Measurements from ENCODE around the gene NEDD4L.

NEDD4L gene

DNA sequence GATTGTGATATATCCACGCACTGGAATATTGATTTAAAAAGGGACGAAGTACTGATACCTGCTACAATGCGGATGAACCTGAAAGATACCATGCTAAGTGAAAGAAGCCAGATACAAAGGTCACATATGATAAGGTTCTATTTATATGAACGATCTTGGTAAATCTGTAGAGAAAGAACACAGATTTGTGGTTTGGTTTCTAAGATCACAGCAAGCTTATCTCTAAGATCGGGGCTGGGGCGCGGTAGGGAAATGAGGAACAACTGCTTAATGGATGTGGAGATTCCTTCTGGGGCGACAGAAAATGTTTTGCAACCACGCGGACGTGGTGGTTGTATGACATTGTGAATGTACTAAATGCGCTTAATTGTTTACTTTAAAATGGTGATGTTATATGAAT, 60.1 kb downstream of the NEDD4L start:
- no peak overlapping the region for H2AFZ ChIP-seq (ENCODE audit: low read depth, low read length, severe bottlenecking)
- no peaks in the 10 kb centered on the region for H3K79me2 ChIP-seq (ENCODE audit: insufficient read depth, low read length)
- TF ChIP-seq, protein P1, sequence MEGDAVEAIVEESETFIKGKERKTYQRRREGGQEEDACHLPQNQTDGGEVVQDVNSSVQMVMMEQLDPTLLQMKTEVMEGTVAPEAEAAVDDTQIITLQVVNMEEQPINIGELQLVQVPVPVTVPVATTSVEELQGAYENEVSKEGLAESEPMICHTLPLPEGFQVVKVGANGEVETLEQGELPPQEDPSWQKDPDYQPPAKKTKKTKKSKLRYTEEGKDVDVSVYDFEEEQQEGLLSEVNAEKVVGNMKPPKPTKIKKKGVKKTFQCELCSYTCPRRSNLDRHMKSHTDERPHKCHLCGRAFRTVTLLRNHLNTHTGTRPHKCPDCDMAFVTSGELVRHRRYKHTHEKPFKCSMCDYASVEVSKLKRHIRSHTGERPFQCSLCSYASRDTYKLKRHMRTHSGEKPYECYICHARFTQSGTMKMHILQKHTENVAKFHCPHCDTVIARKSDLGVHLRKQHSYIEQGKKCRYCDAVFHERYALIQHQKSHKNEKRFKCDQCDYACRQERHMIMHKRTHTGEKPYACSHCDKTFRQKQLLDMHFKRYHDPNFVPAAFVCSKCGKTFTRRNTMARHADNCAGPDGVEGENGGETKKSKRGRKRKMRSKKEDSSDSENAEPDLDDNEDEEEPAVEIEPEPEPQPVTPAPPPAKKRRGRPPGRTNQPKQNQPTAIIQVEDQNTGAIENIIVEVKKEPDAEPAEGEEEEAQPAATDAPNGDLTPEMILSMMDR (IDR thresholded peaks at IDR 0.05; ENCODE audit: insufficient read depth, low read length, poor library complexity, severe bottlenecking), result no peak
- TF ChIP-seq EZH2phosphoT487 (conservative IDR thresholded peaks at IDR 0.05; ENCODE audit: low read length), result no peak
- H3F3A ChIP-seq (ENCODE audit: insufficient read depth), result no peaks in the 10 kb centered on the region
- H3K27me3 ChIP-seq (ENCODE audit: low read length), result no peaks in the 10 kb centered on the region
- H3K4me3 ChIP-seq (ENCODE audit: insufficient read depth, low read length, poor library complexity, severe bottlenecking), result no peak overlapping the region
- H3K9me2 ChIP-seq (replicated peaks; ENCODE audit: insufficient read depth, low read length), result no peaks in the 10 kb centered on the region
- 0 out of 2 replicates have a peak, but pooled peaks cover 4% of the 10 kb centered on the region for H4K20me1 ChIP-seq (ENCODE audit: low read depth, low read length)
- H3K9ac ChIP-seq (ENCODE audit: low read length), result no peak overlapping the region
- H3K36me3 ChIP-seq (ENCODE audit: low read length), result no peaks in the 10 kb centered on the region
- no peak overlapping the region for H3K27ac ChIP-seq (ENCODE audit: low read depth, low read length)
- no peaks in the 10 kb centered on the region for H3K9me3 ChIP-seq (ENCODE audit: insufficient read depth, low read length)
- H3K4me2 ChIP-seq (ENCODE audit: low read depth, low read length, poor library complexity, severe bottlenecking), result no peak overlapping the region

DNA sequence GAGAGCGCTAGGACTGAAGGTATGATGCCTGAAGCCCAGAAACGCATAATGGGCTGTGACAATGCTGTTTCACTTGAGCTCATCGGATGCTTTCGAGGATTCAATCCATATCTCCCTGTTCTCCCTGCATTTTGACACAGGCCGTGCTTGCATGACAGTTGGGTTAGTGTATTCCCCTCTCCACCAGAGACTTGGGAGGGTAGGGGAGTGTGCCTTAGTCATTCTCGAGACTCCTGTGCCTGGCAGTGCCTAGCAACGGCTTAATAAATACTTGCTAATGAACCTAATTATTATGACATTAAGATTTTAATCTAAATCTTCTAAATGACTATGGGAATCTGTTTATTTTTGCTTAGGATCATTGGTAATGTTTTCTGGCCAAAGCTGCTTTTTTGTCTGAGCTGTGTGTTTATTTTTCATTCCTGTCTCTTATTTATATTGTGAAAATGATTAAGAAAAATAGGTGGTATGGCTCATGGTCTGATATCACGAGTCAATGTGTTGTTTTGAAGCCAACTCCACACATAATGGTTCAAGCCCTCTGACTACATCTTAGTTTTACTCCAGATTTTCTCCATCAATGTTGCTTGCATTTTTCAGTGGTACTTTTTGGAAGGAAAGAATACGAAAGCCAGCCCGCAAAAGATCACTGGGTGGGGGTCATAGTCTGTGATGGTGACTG, 61.3 kb downstream of the NEDD4L start:
- H3K36me3 ChIP-seq (ENCODE audit: low read length), result no peaks in the 10 kb centered on the region
- H3K9me2 ChIP-seq (replicated peaks; ENCODE audit: insufficient read depth, low read length), result no peaks in the 10 kb centered on the region
- no peaks in the 10 kb centered on the region for H3F3A ChIP-seq (ENCODE audit: insufficient read depth)
- no peak overlapping the region for H3K27ac ChIP-seq (ENCODE audit: low read depth, low read length)
- TF ChIP-seq, protein P1 (IDR thresholded peaks at IDR 0.05; ENCODE audit: insufficient read depth, low read length, poor library complexity, severe bottlenecking), result no peak
- TF ChIP-seq EZH2phosphoT487 (conservative IDR thresholded peaks at IDR 0.05; ENCODE audit: low read length), result no peak
- no peak overlapping the region for H2AFZ ChIP-seq (ENCODE audit: low read depth, low read length, severe bottlenecking)
- H3K9ac ChIP-seq (ENCODE audit: low read length), result no peak overlapping the region
- 0 out of 2 replicates have a peak, but pooled peaks cover 4% of the 10 kb centered on the region for H4K20me1 ChIP-seq (ENCODE audit: low read depth, low read length)
- H3K27me3 ChIP-seq (ENCODE audit: low read length), result no peaks in the 10 kb centered on the region
- no peak overlapping the region for H3K4me2 ChIP-seq (ENCODE audit: low read depth, low read length, poor library complexity, severe bottlenecking)
- no peaks in the 10 kb centered on the region for H3K9me3 ChIP-seq (ENCODE audit: insufficient read depth, low read length)
- no peak overlapping the region for H3K4me3 ChIP-seq (ENCODE audit: insufficient read depth, low read length, poor library complexity, severe bottlenecking)
- no peaks in the 10 kb centered on the region for H3K79me2 ChIP-seq (ENCODE audit: insufficient read depth, low read length)

DNA sequence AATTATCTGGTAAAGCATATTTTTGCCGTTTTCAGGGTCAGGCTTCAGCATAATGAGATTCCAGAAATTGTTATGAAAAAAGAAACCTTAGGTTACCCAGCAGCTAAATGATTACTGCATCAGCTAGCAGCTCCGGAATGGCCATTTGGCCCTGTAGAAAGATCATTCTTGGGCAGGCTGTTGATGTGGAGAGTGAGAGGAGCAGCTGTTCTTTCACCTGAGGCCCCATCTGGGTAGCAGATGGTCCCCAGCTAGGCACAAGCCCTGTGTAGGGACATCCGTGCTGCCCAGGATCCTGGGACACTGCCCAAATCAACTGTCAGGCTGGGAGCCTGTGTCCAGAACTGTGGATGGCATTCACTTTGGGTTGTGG, 61.8 kb downstream of the NEDD4L start:
- H3K9me2 ChIP-seq (replicated peaks; ENCODE audit: insufficient read depth, low read length), result no peaks in the 10 kb centered on the region
- H3K27me3 ChIP-seq (ENCODE audit: low read length), result no peaks in the 10 kb centered on the region
- TF ChIP-seq EZH2phosphoT487 (conservative IDR thresholded peaks at IDR 0.05; ENCODE audit: low read length), result no peak
- TF ChIP-seq, protein P1 (IDR thresholded peaks at IDR 0.05; ENCODE audit: insufficient read depth, low read length, poor library complexity, severe bottlenecking), result no peak
- no peak overlapping the region for H3K4me3 ChIP-seq (ENCODE audit: insufficient read depth, low read length, poor library complexity, severe bottlenecking)
- H3K9me3 ChIP-seq (ENCODE audit: insufficient read depth, low read length), result no peaks in the 10 kb centered on the region
- no peak overlapping the region for H3K4me2 ChIP-seq (ENCODE audit: low read depth, low read length, poor library complexity, severe bottlenecking)
- no peaks in the 10 kb centered on the region for H3K36me3 ChIP-seq (ENCODE audit: low read length)
- no peak overlapping the region for H3K27ac ChIP-seq (ENCODE audit: low read depth, low read length)
- H3F3A ChIP-seq (ENCODE audit: insufficient read depth), result no peaks in the 10 kb centered on the region
- no peak overlapping the region for H2AFZ ChIP-seq (ENCODE audit: low read depth, low read length, severe bottlenecking)
- no peak overlapping the region for H3K9ac ChIP-seq (ENCODE audit: low read length)
- H4K20me1 ChIP-seq (ENCODE audit: low read depth, low read length), result 0 out of 2 replicates have a peak, but pooled peaks cover 4% of the 10 kb centered on the region
- no peaks in the 10 kb centered on the region for H3K79me2 ChIP-seq (ENCODE audit: insufficient read depth, low read length)
